PC-9 (cell line): ENCODE data around the gene ARHGEF6. TPM values are rescaled to one million over a fixed set of nuclear protein-coding genes. Genes with fewer than 3 reads are reported as not detected.
"Not testable (repeated sequence)": the region's sequence is repeated elsewhere in the genome, so short reads cannot be mapped to it uniquely, and the experiment has no call there.

Experiments used
- BruUV-seq: library from RNA; stranded (reverse); fragments of 400-500 nt; replicated peaks from 2 replicates; lab custom pipeline; 2021; lab: Mats Ljungman, UMichigan
- CTCF ChIA-PET: fragments of 300-600 bp; sonication (Branson Sonifier 250); formaldehyde crosslinking; loops from one replicate; lab custom pipeline; 2022; ENCODE audit warnings: antibody characterized with exemption; lab: Charles Lee
- POLR2A ChIA-PET: fragments of 300-600 bp; sonication (Branson Sonifier 250); formaldehyde crosslinking; loops from one replicate; lab custom pipeline; 2022; ENCODE audit warnings: antibody characterized with exemption; ENCODE audit not compliant: unreplicated experiment; lab: Charles Lee
- DNase-seq, 2 experiments: peaks; one replicate each; pipeline versions ENCODE4 v3.0.0 to v3.0.0-alpha.2; 2015 to 2022; ENCODE audit warnings: mixed read lengths in 1 of 2
- H2AFZ ChIP-seq: fragments of 200-600 bp; sonication (generic); 2 replicates; pipeline ENCODE4 v1.8.1; 2017; ENCODE audit warnings: antibody characterized with exemption
- H3F3A ChIP-seq: fragments of 200-600 bp; sonication (generic); 2 replicates; pipeline ENCODE4 v1.8.1; 2017; ENCODE audit warnings: antibody characterized with exemption, mild to moderate bottlenecking, low read depth; ENCODE audit not compliant: insufficient read depth
- H3K27ac ChIP-seq: fragments of 200-600 bp; sonication (generic); 2 replicates; pipeline ENCODE4 v1.6.1; 2016; ENCODE audit warnings: mixed run types
- H3K27me3 ChIP-seq: fragments of 200-600 bp; sonication (generic); 2 replicates; pipeline ENCODE4 v1.6.1; 2016; ENCODE audit warnings: low read depth, mixed run types; ENCODE audit not compliant: insufficient read depth
- H3K36me3 ChIP-seq: fragments of 200-600 bp; sonication (generic); 2 replicates; pipeline ENCODE4 v1.6.1; 2016; ENCODE audit warnings: low read depth, mixed run types
- H3K4me1 ChIP-seq: fragments of 200-600 bp; sonication (generic); replicated peaks from 2 replicates; pipeline ENCODE4 v1.6.1; 2016; ENCODE audit warnings: mixed run types; ENCODE audit not compliant: insufficient read depth
- H3K4me2 ChIP-seq: fragments of 200-600 bp; sonication (generic); 2 replicates; pipeline ENCODE4 v1.6.1; 2017; ENCODE audit warnings: mixed run types
- H3K4me3 ChIP-seq: fragments of 200-600 bp; sonication (generic); 2 replicates; pipeline ENCODE4 v1.6.1; 2016; ENCODE audit warnings: mixed run types
- H3K79me2 ChIP-seq: fragments of 200-600 bp; sonication (generic); 2 replicates; pipeline ENCODE4 v1.6.1; 2017; ENCODE audit warnings: low read depth, mixed run types
- H3K9me2 ChIP-seq: fragments of 200-600 bp; sonication (generic); 2 replicates; pipeline ENCODE4 v1.8.1; 2017; ENCODE audit warnings: mild to moderate bottlenecking; ENCODE audit not compliant: insufficient read depth
- H3K9me3 ChIP-seq: fragments of 200-600 bp; sonication (generic); 2 replicates; pipeline ENCODE4 v1.8.1; 2016; ENCODE audit warnings: low read depth; ENCODE audit not compliant: insufficient read depth
- H4K20me1 ChIP-seq: fragments of 200-600 bp; sonication (generic); 2 replicates; pipeline ENCODE4 v1.8.1; 2017; ENCODE audit not compliant: insufficient read depth
- CTCF ChIP-seq: fragments of 200-600 bp; sonication (generic); conservative IDR thresholded peaks from 2 replicates; pipeline ENCODE4 v1.6.1; 2017; ENCODE audit warnings: mixed run types, antibody characterized with exemption, mild to moderate bottlenecking, moderate library complexity
- EZH2 ChIP-seq: fragments of 200-600 bp; sonication (generic); IDR thresholded peaks from 2 replicates; pipeline ENCODE4 v1.8.0; 2017; ENCODE audit warnings: antibody characterized with exemption, low read depth
- intact Hi-C: fragments of 100-400 bp; cut with micrococcal nuclease; formaldehyde crosslinking; loops from one replicate; pipeline ENCODE4 v1.10.0; 2022; ENCODE audit not compliant: unreplicated experiment
- total RNA-seq: library from RNA; stranded (reverse); gene quantifications from 2 replicates; pipeline ENCODE4 v1.2.3, GENCODE V29; 2021

ARHGEF6 gene
- total RNA-seq, 1 experiment from 2014 or later: 0.09 TPM

- Histone ChIP-seq H3K9me3 (no peaks in the 10 kb centered on the region), H3K4me3 (no peak overlapping the region), H3F3A (peaks cover 12% of the 10 kb centered on the region; the same call in 1 of the 2 replicates), H2AFZ (no peak overlapping the region), H4K20me1 (no peaks in the 10 kb centered on the region), H3K79me2 (no peaks in the 10 kb centered on the region), H3K36me3 (no peaks in the 10 kb centered on the region), H3K27ac (no peak overlapping the region), H3K27me3 (no peaks in the 10 kb centered on the region), H3K4me2 (no peak overlapping the region), H3K9me2 (no peaks in the 10 kb centered on the region), H3K4me1 (peaks cover 33% of the 10 kb centered on the region)
- intact Hi-C loops: no loop called here
- DNase-seq: no peak
- no TSS peak for BruUV-seq
- ChIA-PET POLR2A (no interaction called here), CTCF (interaction anchor here (0.6 kb wide), 1 partner anchor 1428 kb away, joined by 3 read pairs; no protein-coding TSS in a partner anchor)
- no peak for TF ChIP-seq CTCF
- no peak for TF ChIP-seq EZH2
Observed at GRCh38 chrX:136778916-136779315, 1.8 kb downstream of the ARHGEF6 start.

GRCh38 chrX:136778020-136778419, 2.7 kb downstream of the ARHGEF6 start:
- H3K79me2 ChIP-seq: no peaks in the 10 kb centered on the region
- TF ChIP-seq EZH2 (no peak), CTCF (no peak)
- H3K27me3 ChIP-seq: no peaks in the 10 kb centered on the region
- intact Hi-C loops: no loop called here
- no peaks in the 10 kb centered on the region for H4K20me1 ChIP-seq
- no peaks in the 10 kb centered on the region for H3K9me2 ChIP-seq
- no peak overlapping the region for H3K27ac ChIP-seq
- H3F3A ChIP-seq: peaks cover 5% of the 10 kb centered on the region; the same call in 1 of the 2 replicates
- H3K4me1 ChIP-seq: peaks cover 24% of the 10 kb centered on the region
- BruUV-seq: no TSS peak
- H3K4me3 ChIP-seq: no peak overlapping the region
- no peak overlapping the region for H2AFZ ChIP-seq
- H3K9me3 ChIP-seq: no peaks in the 10 kb centered on the region
- no peak for DNase-seq
- CTCF ChIA-PET: no interaction called here
- no peaks in the 10 kb centered on the region for H3K36me3 ChIP-seq
- H3K4me2 ChIP-seq: no peak overlapping the region
- POLR2A ChIA-PET: no interaction called here

GRCh38 chrX:136773648-136774047, 7.1 kb downstream of the ARHGEF6 start:
- Histone ChIP-seq H3K36me3 (no peaks in the 10 kb centered on the region), H3K9me3 (no peaks in the 10 kb centered on the region), H3K4me2 (no peak overlapping the region), H3K4me1 (peaks cover 4% of the 10 kb centered on the region), H3K9me2 (no peaks in the 10 kb centered on the region; the same call in 1 of the 2 replicates), H3F3A (peaks cover under 1% of the 10 kb centered on the region; the same call in 1 of the 2 replicates), H3K4me3 (no peak overlapping the region), H2AFZ (no peak overlapping the region), H4K20me1 (no peaks in the 10 kb centered on the region), H3K27me3 (no peaks in the 10 kb centered on the region), H3K27ac (no peak overlapping the region), H3K79me2 (no peaks in the 10 kb centered on the region)
- ChIA-PET POLR2A (no interaction called here), CTCF (no interaction called here)
- no TSS peak for BruUV-seq
- no peak for DNase-seq
- TF ChIP-seq CTCF (no peak), EZH2 (no peak)
- intact Hi-C loops: no loop called here

GRCh38 chrX:136771869-136772268, 8.9 kb downstream of the ARHGEF6 start:
- BruUV-seq, H3K27me3 ChIP-seq, H3K9me2 ChIP-seq, H3K36me3 ChIP-seq, H3F3A ChIP-seq, H2AFZ ChIP-seq, POLR2A ChIA-PET, H3K4me2 ChIP-seq, H3K79me2 ChIP-seq, H3K27ac ChIP-seq, intact Hi-C loops, H4K20me1 ChIP-seq, DNase-seq, H3K9me3 ChIP-seq, H3K4me3 ChIP-seq: not testable (repeated sequence)
- CTCF ChIA-PET: interaction anchor here (0.5 kb wide), 1 partner anchor 669 kb away, joined by 3 read pairs; no protein-coding TSS in a partner anchor
- H3K4me1 ChIP-seq: peaks cover 12% of the 10 kb centered on the region
